AG04449 (cell line): ENCODE results near the gene ITPK1.

Experiments
- CTCF ChIA-PET: fragments of 350-600 bp; formaldehyde crosslinking; extraction: SDS; loops from one replicate; lab custom pipeline; 2021; ENCODE audit warnings: antibody characterized with exemption; lab: Yijun Ruan, JAX
- POLR2A ChIA-PET: fragments of 400-600, 350-600 bp; formaldehyde crosslinking; extraction: SDS; loops from one replicate; lab custom pipeline; 2020; ENCODE audit warnings: antibody characterized with exemption, inconsistent platforms; lab: Yijun Ruan, JAX
- DNase-seq: peaks from one replicate; pipeline ENCODE4 v3.0.0-alpha.2; 2010; ENCODE audit warnings: low read depth, low spot score
- H3K4me3 ChIP-seq: 2 replicates; pipeline ENCODE4 v1.5.1; 2011; ENCODE audit warnings: low read depth, mild to moderate bottlenecking, control low read depth, low read length
- CTCF ChIP-seq: IDR thresholded peaks from one replicate; pipeline ENCODE4 v1.5.1; 2011; ENCODE audit warnings: mild to moderate bottlenecking, moderate library complexity, low read length, control low read depth, inconsistent platforms; ENCODE audit not compliant: insufficient read depth; ENCODE audit errors: missing control alignments

Gene ITPK1

GRCh38 chr14:93051600-93052546 lies 63.9 kb downstream of the ITPK1 start:
- no peak for DNase-seq
- ChIA-PET CTCF (interaction anchor here (2.1 kb wide), 1 partner anchor 61 kb away, joined by 9 read pairs; no protein-coding TSS in a partner anchor), POLR2A (no interaction called here)
- H3K4me3 ChIP-seq = no peak overlapping the region
- TF ChIP-seq CTCF = no peak

GRCh38 chr14:93050761-93051160 lies 65.0 kb downstream of the ITPK1 start:
- TF ChIP-seq CTCF = no peak
- ChIA-PET CTCF (interaction anchor here (2.1 kb wide), 1 partner anchor 62 kb away, joined by 9 read pairs; no protein-coding TSS in a partner anchor), POLR2A (no interaction called here)
- no peak overlapping the region for H3K4me3 ChIP-seq
- no peak for DNase-seq

GRCh38 chr14:93049867-93050331 lies 65.8 kb downstream of the ITPK1 start:
- H3K4me3 ChIP-seq = no peak overlapping the region
- ChIA-PET POLR2A (no interaction called here), CTCF (no interaction called here)
- no peak for TF ChIP-seq CTCF
- DNase-seq = no peak

- no peak overlapping the region for H3K4me3 ChIP-seq
- ChIA-PET POLR2A (no interaction called here), CTCF (no interaction called here)
- TF ChIP-seq CTCF = no peak
- DNase-seq = no peak
Observed at GRCh38 chr14:93049315-93049714, 66.4 kb downstream of the ITPK1 start.

- DNase-seq = no peak
- ChIA-PET POLR2A (no interaction called here), CTCF (interaction anchor here (0.9 kb wide), 1 partner anchor 83 kb away, joined by 3 read pairs; no protein-coding TSS in a partner anchor)
- no peak overlapping the region for H3K4me3 ChIP-seq
- no peak for TF ChIP-seq CTCF
Observed at GRCh38 chr14:93048843-93049242, 66.9 kb downstream of the ITPK1 start.

- CTCF ChIA-PET = interaction anchor here (0.9 to 1.8 kb wide), 3 partner anchors 17 to 85 kb away, joined by 3 to 5 read pairs (median 3); no protein-coding TSS in a partner anchor
- POLR2A ChIA-PET = no interaction called here
- DNase-seq = no peak
- no peak for TF ChIP-seq CTCF
- H3K4me3 ChIP-seq = no peak overlapping the region
Observed at GRCh38 chr14:93047661-93048060, 68.1 kb downstream of the ITPK1 start.
